Airway epithelial cell (primary cell): ENCODE measurements around the gene GOLGA8N. TPM values are rescaled to one million over a fixed set of nuclear protein-coding genes. Genes with fewer than 3 reads are reported as not detected.

ENCODE experiments used
- total RNA-seq: library from RNA; depleted of rRNA; stranded (reverse); fragments of >200 nt; gene quantifications from 2 replicates; pipeline ENCODE4 v1.2.3, GENCODE V29; 2015

GOLGA8N gene
- 0.65 and 1.4 TPM in 2 replicates for total RNA-seq

GRCh38 chr15:32593151-32593550, at the start of gene GOLGA8N:
TSS of gene GOLGA8N (plus strand) at chr15:32593456.

GRCh38 chr15:32615051-32615870, 22.0 kb downstream of the GOLGA8N start, which contains the start of gene ARHGAP11A:
TSS of gene ARHGAP11A (plus strand) at chr15:32615504. CDS start at chr15:32616212, 708 bp downstream.

DNA sequence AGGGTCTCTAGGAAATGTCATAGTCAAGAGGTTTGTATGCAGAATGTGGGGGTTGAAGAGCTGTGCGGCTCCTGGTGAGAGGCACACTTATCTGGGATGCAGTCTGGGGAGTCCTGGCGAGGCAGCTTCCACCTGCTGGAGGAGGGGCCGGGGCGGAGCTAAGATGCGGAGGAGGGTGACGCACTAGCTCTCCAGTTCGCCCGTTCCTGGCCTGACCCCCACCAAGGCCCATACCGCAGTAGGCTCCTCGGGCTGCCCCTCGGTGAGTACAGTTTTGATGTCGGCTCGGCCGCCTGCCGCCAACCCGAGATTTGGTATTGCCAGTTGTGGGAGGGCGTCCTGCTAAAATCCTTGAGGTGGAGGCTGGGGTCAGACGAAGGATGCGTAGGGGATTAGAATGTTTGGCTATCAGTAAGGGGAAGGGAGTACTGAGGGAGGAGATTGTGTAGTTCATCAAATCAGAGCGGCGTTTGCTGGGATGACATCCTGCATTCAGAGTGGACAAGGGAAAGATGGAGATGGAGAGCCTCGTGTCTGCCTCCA, 48.3 kb downstream of the GOLGA8N start, which contains the start of gene SCG5:
SCG5 (plus strand) TSS at position 194 of the 543 bp plus-strand sequence. CDS start 1,883 bp downstream, outside the sequence.

Other genes with a start within 250 kb of the GOLGA8N start
- gene GOLGA8K, start 190.2 kb upstream of the GOLGA8N start, total RNA-seq: 0.07 TPM in 1 of 2 replicates, not detected in the other
- not detected in 2 replicates for gene GOLGA8O, start 137.8 kb upstream of the GOLGA8N start, total RNA-seq
- 14.6 and 19.1 TPM in 2 replicates for gene ARHGAP11A, start 22.0 kb downstream of the GOLGA8N start, total RNA-seq
- 1.3 and 4.4 TPM in 2 replicates for gene SCG5, start 48.3 kb downstream of the GOLGA8N start, total RNA-seq
- 0.23 and 0.92 TPM in 2 replicates for gene GREM1, start 124.5 kb downstream of the GOLGA8N start, total RNA-seq